Astrocyte (in vitro differentiated cells and primary cell): Measurements from ENCODE around the gene PXN.

Experiments
- CTCF ChIP-seq: IDR thresholded peaks from 2 replicates; pipeline ENCODE4 v1.5.1; 2011; ENCODE audit warnings: low read depth, mild to moderate bottlenecking, inconsistent platforms, low read length, moderate library complexity; ENCODE audit not compliant: insufficient read depth
- EZH2 ChIP-seq: IDR thresholded peaks from 2 replicates; pipeline ENCODE4 v1.6.1; 2012; ENCODE audit warnings: mild to moderate bottlenecking, low read length, inconsistent platforms; ENCODE audit not compliant: insufficient read depth

GRCh38 chr12:120276734-120277133 is 11.2 kb upstream of the PXN start:
- no peak for TF ChIP-seq CTCF
- TF ChIP-seq EZH2, result no peak
